HepG2 (cell line): Measurements from ENCODE around the gene CLIC3. TPM values are rescaled to one million over a fixed set of nuclear protein-coding genes. Genes with fewer than 3 reads are reported as not detected.
A peak's percentile ranks its signal among the peaks of the same experiment; 100 is the strongest.

Source experiments
- ARNTL ChIP-seq: sonication (generic); formaldehyde crosslinking; IDR thresholded peaks from 2 replicates; pipeline ENCODE4 v1.4.0; 2020; ENCODE audit warnings: mild to moderate bottlenecking, missing genetic modification reagents
- ELF1 ChIP-seq: sonication (generic); formaldehyde crosslinking; IDR thresholded peaks from 2 replicates; pipeline ENCODE4 v1.4.0; 2020; ENCODE audit warnings: missing genetic modification reagents
- ETS1 ChIP-seq: sonication (generic); formaldehyde crosslinking; IDR thresholded peaks from 2 replicates; pipeline ENCODE4 v1.4.0; 2020; ENCODE audit warnings: missing genetic modification reagents
- KAT8 ChIP-seq: IDR thresholded peaks from 2 replicates; pipeline ENCODE4 v1.6.1; 2016; ENCODE audit warnings: missing genetic modification reagents, missing compliant biosample characterization
- MAZ ChIP-seq, 2 experiments: sonication (generic) in 1 of 2; formaldehyde crosslinking in 1 of 2; IDR thresholded peaks; 2 replicates each; pipeline versions ENCODE4 v1.5.0 to v1.6.1; 2012 to 2020; ENCODE audit warnings: low read depth in 2 of 2, mild to moderate bottlenecking in 2 of 2, borderline replicate concordance in 1 of 2, improper control_type of control experiment in 1 of 2, low read length in 1 of 2, missing genetic modification reagents in 1 of 2, moderate library complexity in 1 of 2
- MEIS2 ChIP-seq: sonication (generic); formaldehyde crosslinking; IDR thresholded peaks from 2 replicates; pipeline ENCODE4 v1.9.0; 2021; ENCODE audit warnings: mild to moderate bottlenecking, missing genetic modification reagents
- POLR2G ChIP-seq: fragments of 200-400 bp; formaldehyde crosslinking; IDR thresholded peaks from 2 replicates; pipeline ENCODE4 v1.6.1; 2018; ENCODE audit warnings: mild to moderate bottlenecking, low read depth, low read length, moderate library complexity
- RAD21 ChIP-seq: fragments of 450-650 bp; formaldehyde crosslinking; IDR thresholded peaks from 2 replicates; pipeline ENCODE4 v1.5.0; 2020; ENCODE audit warnings: mild to moderate bottlenecking
- SOX6 ChIP-seq, 2 experiments: fragments of 450-650 bp in 1 of 2; sonication (generic) in 1 of 2; formaldehyde crosslinking in 1 of 2; IDR thresholded peaks; 2 replicates each; pipeline versions ENCODE4 v1.4.0 to v1.6.1; 2017 to 2020; ENCODE audit warnings: antibody characterized with exemption in 1 of 2, mild to moderate bottlenecking in 1 of 2, missing genetic modification reagents in 1 of 2
- TGIF2 ChIP-seq: IDR thresholded peaks from 2 replicates; pipeline ENCODE4 v1.6.1; 2016; ENCODE audit warnings: control low read depth, missing compliant biosample characterization
- THAP11 ChIP-seq: IDR thresholded peaks from 2 replicates; pipeline ENCODE4 v1.6.1; 2016; ENCODE audit warnings: missing biosample characterization, missing genetic modification reagents
- TMF1 ChIP-seq: sonication (generic); formaldehyde crosslinking; IDR thresholded peaks from 2 replicates; pipeline ENCODE4 v1.8.1; 2022; ENCODE audit warnings: low read depth, missing genetic modification reagents
- ZEB1 ChIP-seq: IDR thresholded peaks from 2 replicates; pipeline ENCODE4 v1.6.1; 2012; ENCODE audit warnings: mild to moderate bottlenecking, low read depth, inconsistent platforms; ENCODE audit not compliant: insufficient replicate concordance
- ZNF263 ChIP-seq: sonication (generic); formaldehyde crosslinking; IDR thresholded peaks from 2 replicates; pipeline ENCODE4 v1.4.0; 2020; ENCODE audit warnings: missing genetic modification reagents
- ZNF30 ChIP-seq: sonication (generic); formaldehyde crosslinking; IDR thresholded peaks from 2 replicates; pipeline ENCODE4 v1.5.0; 2020; ENCODE audit warnings: mild to moderate bottlenecking, missing genetic modification reagents
- ZNF382 ChIP-seq: sonication (generic); formaldehyde crosslinking; IDR thresholded peaks from 2 replicates; pipeline ENCODE4 v1.5.0; 2020; ENCODE audit warnings: missing genetic modification reagents, mild to moderate bottlenecking, borderline replicate concordance
- ZNF432 ChIP-seq: sonication (generic); formaldehyde crosslinking; IDR thresholded peaks from 2 replicates; pipeline ENCODE4 v1.5.0; 2020; ENCODE audit warnings: missing genetic modification reagents, mild to moderate bottlenecking, borderline replicate concordance
- ZNF460 ChIP-seq: sonication (generic); formaldehyde crosslinking; IDR thresholded peaks from 2 replicates; pipeline ENCODE4 v1.5.1; 2020; ENCODE audit warnings: missing genetic modification reagents, mild to moderate bottlenecking, borderline replicate concordance
- polyA plus RNA-seq, 8 experiments: library from polyadenylated mRNA; depleted of rRNA in 3 of 8; stranded (reverse) in 7 of 8; unstranded in 1 of 8; fragments of >200 nt; fragmentation: Illumina TruSeq in 4 of 8; extraction: Trizol in 4 of 8; gene quantifications; 2 replicates each; pipeline versions ENCODE4 v1.2.1 to v1.2.3, GENCODE V29; 2011 to 2016; ENCODE audit warnings: low read depth in 4 of 8, missing spikeins in 1 of 8, mixed read lengths in 1 of 8; ENCODE audit not compliant: insufficient read depth in 1 of 8
- total RNA-seq, 5 experiments: library from RNA; depleted of rRNA; stranded (reverse); fragments of >200 nt; fragmentation: Illumina TruSeq; extraction: Trizol; gene quantifications; 2 replicates each; pipeline ENCODE4 v1.2.3, GENCODE V29; 2016; ENCODE audit warnings: low read depth in 1 of 5
- TF ChIP-seq, protein P1 (sequence below): sonication (generic); formaldehyde crosslinking; IDR thresholded peaks from 2 replicates; pipeline ENCODE4 v1.4.0; 2020; ENCODE audit warnings: missing genetic modification reagents, borderline replicate concordance
- TF ChIP-seq, protein P2 (sequence below): sonication (generic); formaldehyde crosslinking; IDR thresholded peaks from 2 replicates; pipeline ENCODE4 v1.4.0; 2020; ENCODE audit warnings: missing genetic modification reagents
- TF ChIP-seq, protein P3 (sequence below): sonication (generic); formaldehyde crosslinking; IDR thresholded peaks from 2 replicates; pipeline ENCODE4 v1.4.0; 2020; ENCODE audit warnings: missing genetic modification reagents

CLIC3 gene
- total and polyA plus RNA-seq, 2 of the 13 experiments (the other 11 are each of a cell fraction or from before 2014, with no cell fraction given) = 0.51 to 1.5 TPM

- TF ChIP-seq TMF1 (CRISPR knock-in tag) (peak; percentile 43; the same call in 1 of the 2 replicates), MEIS2 (CRISPR knock-in tag) (peak; percentile 40; the same call in 1 of the 2 replicates), THAP11 (CRISPR knock-in tag) (peak; percentile 52; the same call in 1 of the 2 replicates), ZNF432 (CRISPR knock-in tag) (no peak), RAD21 (CRISPR knock-in tag) (peak; percentile 25), ETS1 (CRISPR knock-in tag) (no peak), MAZ (IDR thresholded peaks at IDR 0.05; ENCODE audit: borderline replicate concordance, low read depth, low read length) (0 out of 2 replicates have a peak, but pooled peaks have one; percentile 42), MAZ (CRISPR knock-in tag; IDR thresholded peaks at IDR 0.05; ENCODE audit: low read depth) (peak; percentile 89; the same call in 1 of the 2 replicates), POLR2G (peak; percentile 85), ELF1 (CRISPR knock-in tag) (no peak), ZEB1 (no peak), KAT8 (CRISPR knock-in tag) (no peak; the same call in 1 of the 2 replicates), TGIF2 (CRISPR knock-in tag) (no peak), ZNF263 (peak; percentile 55; the same call in 1 of the 2 replicates), ARNTL (CRISPR knock-in tag) (peak; percentile 69), ZNF460 (CRISPR knock-in tag) (no peak; the same call in none of the 2 replicates), SOX6 (IDR thresholded peaks at IDR 0.05) (no peak), SOX6 (CRISPR knock-in tag; IDR thresholded peaks at IDR 0.05) (peak; percentile 68), ZNF382 (no peak), ZNF30 (CRISPR knock-in tag) (no peak)
- TF ChIP-seq, protein P1, sequence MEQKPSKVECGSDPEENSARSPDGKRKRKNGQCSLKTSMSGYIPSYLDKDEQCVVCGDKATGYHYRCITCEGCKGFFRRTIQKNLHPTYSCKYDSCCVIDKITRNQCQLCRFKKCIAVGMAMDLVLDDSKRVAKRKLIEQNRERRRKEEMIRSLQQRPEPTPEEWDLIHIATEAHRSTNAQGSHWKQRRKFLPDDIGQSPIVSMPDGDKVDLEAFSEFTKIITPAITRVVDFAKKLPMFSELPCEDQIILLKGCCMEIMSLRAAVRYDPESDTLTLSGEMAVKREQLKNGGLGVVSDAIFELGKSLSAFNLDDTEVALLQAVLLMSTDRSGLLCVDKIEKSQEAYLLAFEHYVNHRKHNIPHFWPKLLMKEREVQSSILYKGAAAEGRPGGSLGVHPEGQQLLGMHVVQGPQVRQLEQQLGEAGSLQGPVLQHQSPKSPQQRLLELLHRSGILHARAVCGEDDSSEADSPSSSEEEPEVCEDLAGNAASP = peak; percentile 39; the same call in 1 of the 2 replicates
- TF ChIP-seq, protein P2, sequence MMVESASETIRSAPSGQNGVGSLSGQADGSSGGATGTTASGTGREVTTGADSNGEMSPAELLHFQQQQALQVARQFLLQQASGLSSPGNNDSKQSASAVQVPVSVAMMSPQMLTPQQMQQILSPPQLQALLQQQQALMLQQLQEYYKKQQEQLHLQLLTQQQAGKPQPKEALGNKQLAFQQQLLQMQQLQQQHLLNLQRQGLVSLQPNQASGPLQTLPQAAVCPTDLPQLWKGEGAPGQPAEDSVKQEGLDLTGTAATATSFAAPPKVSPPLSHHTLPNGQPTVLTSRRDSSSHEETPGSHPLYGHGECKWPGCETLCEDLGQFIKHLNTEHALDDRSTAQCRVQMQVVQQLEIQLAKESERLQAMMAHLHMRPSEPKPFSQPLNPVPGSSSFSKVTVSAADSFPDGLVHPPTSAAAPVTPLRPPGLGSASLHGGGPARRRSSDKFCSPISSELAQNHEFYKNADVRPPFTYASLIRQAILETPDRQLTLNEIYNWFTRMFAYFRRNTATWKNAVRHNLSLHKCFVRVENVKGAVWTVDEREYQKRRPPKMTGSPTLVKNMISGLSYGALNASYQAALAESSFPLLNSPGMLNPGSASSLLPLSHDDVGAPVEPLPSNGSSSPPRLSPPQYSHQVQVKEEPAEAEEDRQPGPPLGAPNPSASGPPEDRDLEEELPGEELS (CRISPR knock-in tag) = 0 out of 2 replicates have a peak, but pooled peaks have one; percentile 63
- TF ChIP-seq, protein P3, sequence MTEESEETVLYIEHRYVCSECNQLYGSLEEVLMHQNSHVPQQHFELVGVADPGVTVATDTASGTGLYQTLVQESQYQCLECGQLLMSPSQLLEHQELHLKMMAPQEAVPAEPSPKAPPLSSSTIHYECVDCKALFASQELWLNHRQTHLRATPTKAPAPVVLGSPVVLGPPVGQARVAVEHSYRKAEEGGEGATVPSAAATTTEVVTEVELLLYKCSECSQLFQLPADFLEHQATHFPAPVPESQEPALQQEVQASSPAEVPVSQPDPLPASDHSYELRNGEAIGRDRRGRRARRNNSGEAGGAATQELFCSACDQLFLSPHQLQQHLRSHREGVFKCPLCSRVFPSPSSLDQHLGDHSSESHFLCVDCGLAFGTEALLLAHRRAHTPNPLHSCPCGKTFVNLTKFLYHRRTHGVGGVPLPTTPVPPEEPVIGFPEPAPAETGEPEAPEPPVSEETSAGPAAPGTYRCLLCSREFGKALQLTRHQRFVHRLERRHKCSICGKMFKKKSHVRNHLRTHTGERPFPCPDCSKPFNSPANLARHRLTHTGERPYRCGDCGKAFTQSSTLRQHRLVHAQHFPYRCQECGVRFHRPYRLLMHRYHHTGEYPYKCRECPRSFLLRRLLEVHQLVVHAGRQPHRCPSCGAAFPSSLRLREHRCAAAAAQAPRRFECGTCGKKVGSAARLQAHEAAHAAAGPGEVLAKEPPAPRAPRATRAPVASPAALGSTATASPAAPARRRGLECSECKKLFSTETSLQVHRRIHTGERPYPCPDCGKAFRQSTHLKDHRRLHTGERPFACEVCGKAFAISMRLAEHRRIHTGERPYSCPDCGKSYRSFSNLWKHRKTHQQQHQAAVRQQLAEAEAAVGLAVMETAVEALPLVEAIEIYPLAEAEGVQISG (CRISPR knock-in tag) = peak; percentile 46; the same call in 1 of the 2 replicates
These were observed 46.3 kb downstream of the CLIC3 start (continued) for GRCh38 chr9:136949817-136950655.
